Stimulated activated CD4-positive, alpha-beta T cell treated with anti-CD3 and anti-CD28 coated beads, TNF-alpha, amount 100 ng/mL, for 24 hours (primary cell): Measurements from ENCODE around the gene HLA-B.
A peak's percentile ranks its signal among the peaks of the same experiment; 100 is the strongest.
"Not testable (repeated sequence)": the region's sequence is repeated elsewhere in the genome, so short reads cannot be mapped to it uniquely, and the experiment has no call there.

Experiments used
- DNase-seq, 3 experiments: peaks; one replicate each; pipeline ENCODE4 v3.0.0-alpha.2; 2020; ENCODE audit warnings: low read depth in 3 of 3

HLA-B gene

DNA sequence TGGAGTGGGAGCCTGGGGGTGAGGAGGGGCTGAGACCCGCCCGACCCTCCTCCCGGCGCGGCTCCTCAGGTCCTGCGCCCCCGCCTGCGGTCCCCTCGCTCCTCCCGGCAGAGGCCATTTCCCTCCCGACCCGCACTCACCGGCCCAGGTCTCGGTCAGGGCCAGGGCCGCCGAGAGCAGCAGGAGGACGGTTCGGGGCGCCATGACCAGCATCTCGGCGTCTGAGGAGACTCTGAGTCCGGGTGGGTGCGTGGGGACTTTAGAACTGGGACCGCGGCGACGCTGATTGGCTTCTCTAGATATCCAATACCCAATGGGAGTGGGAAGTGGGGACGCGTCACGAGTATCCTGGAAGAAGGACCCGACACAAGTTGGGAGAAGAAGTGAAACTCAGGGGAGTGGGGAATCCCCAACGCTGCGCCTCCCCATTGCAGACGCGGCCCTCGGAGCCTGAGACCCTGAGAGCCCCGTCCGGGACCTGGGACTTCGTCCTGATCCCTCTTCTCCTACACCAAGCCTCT lies at the start of gene HLA-B:
Gene HLA-B, minus strand, starts transcription at position 234 of the 521 bp plus-strand sequence. Its CDS starts 21 bp downstream, at position 213.
- peak; percentile 58 to 69 (median 63) for DNase-seq

DNA sequence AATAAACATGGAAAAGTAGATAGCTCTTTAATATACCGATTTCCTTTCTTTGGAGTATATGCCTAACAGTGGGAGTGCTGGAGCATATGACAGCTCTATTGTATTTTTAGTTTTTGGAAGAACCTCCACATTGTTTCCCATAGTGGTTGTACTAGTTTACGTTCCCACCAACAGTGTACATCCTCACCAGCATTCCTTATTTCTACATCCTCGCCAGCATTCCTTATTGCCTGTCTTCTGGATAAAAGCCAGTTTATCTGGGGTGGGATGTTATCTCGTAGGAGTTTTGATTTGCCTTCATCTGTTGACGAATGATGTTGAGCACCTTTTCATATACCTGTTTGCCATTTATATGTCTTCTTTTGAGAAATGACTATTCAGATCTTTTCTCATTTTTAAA lies 49.0 kb upstream of the HLA-B start:
- no peak for DNase-seq

DNA sequence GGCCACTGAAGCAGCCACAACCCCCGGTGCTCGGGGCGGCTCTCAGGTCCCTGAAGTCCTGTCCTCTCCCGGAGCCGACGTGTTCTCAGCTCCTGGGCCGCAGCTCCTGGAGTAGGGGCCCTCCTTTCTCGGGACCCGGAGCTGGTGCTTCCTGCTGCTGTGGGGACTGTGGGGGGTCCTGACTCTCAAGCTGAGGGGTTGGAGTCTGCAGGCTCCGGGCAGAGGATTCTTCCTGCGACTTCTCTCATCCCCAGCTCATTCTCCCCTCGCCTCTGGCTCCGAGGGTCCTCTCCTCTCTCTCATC lies 47.0 kb upstream of the HLA-B start:
- DNase-seq = peak in 1 of 3 experiments; percentile 7

DNA sequence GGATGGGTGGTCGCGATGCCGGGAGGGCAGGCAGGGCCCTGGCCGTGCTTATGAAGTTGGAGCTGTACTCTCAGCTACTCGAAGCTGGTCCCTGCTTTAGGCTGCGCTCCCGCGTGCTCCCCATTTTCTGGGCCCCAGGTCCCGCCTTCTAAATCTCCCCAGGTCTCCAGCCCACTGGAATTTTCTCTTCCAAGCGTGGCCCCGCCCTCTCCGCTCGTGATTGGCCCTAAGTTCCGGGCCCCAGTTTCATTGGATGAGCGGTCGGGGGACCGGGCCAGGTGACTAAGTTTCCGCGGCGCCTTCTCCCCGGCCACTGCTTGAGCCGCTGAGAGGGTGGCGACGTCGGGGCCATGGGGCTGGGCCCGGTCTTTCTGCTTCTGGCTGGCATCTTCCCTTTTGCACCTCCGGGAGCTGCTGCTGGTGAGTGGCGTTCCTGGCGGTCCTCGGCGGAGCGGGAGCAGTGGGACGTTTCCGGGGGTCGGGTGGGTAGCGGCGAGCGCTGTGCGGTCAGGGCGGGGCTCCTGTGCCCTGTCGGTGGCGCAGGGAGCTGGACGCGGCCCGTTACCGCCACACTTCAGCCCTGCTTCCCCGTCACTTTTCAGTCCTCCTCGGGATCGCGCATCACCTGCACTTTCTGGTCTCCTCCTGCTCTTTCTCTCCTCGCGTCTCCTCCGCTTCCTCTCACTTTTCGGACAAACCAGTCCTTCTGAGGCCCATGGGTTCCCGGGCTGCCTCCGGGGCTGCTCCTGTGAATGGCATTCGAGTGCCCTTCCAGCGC lies 46.5 kb upstream of the HLA-B start, which contains the start of gene MICA:
Gene MICA, plus strand, starts transcription at position 313 of the 778 bp plus-strand sequence. Its CDS starts 38 bp downstream, at position 351.
- peak; percentile 52 to 79 (median 60) for DNase-seq

DNA sequence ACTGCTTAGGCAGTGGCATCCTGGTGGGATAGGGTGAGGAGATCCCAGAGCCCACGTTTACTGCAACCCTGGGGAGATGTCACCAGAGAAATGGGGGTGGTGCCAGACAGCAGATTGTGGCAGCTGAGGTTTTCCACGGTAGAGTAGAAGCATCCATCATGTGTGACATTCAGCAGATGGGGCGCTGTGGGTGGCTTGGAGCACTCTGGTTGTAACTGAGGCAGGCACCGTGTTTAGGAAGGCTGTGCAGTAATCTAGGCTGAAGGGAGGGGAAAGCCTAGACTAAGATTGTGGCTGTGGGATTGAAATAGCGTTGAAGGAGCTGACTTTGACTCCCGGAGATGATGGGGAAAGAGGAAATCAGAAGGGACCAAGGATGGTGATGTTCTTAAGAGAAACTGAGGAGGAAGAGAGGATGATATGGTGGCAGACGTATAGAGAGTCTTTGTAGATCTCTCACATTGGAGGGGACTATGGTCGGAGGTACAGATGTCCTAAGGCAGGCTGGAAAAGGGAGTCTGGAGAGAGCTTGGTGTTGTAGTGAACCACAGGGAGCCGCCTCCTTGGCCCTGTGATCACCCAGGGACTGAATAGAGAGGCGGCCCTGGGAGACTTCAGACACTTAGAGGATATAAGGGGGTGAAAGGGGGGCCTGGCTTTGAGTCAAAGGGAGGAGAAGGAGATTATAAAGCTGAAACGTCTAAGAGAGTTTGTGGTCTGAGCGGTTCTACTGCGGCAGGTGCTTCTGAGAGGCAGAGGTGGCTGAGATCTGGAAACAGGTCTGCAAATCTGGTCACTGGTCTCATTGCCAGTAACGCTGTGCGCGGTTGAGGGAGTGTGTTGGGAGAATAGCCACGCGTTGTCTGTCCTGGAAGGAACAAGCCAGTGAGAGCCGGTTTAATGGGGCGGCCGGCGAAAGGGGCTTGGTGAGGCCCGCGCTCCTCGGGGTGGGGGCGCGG lies 45.6 kb upstream of the HLA-B start:
- DNase-seq = peak in 1 of 3 experiments; percentile 23

DNA sequence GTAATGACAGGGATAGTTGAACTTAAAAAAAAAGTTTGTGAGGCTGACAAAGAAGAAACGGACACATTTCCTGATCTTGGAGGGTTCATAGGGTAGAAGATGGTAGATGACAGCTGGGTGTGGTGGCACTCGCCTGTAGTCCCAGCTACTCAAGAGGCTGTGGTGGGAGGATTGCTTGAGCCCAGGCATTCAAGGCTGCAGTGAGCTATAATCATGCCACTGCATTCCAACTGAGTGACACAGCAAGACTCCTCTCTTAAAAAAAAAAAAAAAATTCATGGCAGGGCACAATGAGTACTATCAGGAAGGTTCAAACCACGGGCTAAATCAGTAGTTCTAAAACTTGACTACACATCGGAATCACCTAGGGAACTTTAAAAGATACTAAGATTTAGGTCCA lies 44.4 kb upstream of the HLA-B start:
- no peak for DNase-seq

DNA sequence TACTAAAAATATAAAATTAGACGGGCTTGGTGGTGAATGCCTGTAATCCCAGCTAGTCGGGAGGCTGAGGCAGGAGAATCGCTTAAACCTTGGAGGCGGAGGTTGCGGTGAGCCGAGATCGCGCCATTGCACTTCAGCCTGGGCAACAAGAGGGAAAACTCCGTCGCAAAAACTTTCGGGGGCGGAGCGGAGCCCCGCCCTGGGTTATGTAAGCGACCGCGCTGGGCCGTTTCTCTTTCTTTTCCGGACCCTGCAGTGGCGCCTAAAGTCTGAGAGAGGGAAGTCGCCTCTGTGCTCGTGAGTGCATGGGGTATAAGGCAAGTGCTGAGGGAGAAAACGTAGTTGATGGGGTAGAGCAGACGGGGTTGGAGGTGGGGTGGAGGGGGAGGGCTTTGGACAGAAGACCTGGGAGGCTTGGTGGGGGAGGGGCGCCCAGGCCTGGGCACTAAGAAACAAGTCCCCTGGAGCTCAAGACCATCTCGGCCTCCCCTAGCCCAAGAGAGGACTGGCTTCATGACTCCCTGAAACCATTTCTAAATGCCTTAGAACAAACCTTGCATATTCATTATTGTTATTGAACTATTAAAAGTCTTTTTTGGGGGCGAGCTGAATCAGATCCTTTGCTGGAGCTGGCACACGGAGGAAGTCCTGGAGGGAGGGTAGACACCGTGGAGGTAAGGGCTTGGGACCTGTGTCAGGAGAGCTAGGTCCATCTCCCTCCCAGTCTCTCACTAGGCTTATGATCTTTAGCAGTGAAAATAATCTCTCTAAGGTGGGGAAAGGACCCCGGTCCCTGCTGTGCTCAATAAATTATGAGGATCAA lies 43.7 kb upstream of the HLA-B start:
- peak in 2 of 3 experiments; percentile 39 to 72 for DNase-seq

DNA sequence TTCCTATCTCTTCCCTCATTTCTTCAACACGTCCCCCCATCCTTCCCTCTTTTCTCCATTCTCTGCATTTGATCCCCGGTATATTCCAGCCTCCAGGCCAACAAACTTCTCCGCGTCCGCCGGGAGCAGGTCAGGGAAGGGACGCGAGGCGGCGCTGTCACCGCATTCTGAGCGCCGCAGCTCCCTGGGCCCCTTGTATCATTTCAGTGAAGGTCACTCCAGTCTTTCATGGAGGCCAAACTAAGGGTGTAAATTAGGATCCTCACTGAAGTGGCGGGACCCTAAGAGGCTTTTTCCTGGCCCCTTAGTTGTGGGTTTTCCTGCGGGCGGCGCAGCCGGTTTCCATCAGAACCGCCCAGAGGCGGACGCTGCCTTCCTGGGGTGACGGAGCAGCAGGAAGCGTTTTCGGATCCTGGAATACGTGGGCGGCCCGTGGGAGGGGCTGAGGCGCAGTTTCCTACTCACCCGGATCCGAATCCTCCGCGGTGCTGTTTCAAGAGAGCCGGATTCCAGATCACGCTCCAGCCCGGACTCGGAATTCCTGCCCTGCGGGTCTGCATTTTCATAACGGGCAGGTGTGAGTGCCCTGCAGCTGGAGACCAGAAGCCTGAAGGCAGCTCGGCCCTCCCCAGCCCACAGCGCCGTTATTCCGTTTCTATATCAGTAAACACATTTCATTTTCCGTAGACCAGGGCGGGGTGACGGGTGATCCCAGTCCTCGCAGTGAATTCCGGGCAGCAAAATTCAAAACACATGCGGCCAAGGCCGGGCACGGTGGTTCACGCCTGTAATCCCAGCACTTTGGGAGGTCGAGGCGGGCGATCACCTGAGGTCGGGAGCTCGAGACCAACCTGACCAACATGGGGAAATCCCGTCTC lies 42.8 kb upstream of the HLA-B start:
- DNase-seq = peak in 1 of 3 experiments; percentile 72

DNA sequence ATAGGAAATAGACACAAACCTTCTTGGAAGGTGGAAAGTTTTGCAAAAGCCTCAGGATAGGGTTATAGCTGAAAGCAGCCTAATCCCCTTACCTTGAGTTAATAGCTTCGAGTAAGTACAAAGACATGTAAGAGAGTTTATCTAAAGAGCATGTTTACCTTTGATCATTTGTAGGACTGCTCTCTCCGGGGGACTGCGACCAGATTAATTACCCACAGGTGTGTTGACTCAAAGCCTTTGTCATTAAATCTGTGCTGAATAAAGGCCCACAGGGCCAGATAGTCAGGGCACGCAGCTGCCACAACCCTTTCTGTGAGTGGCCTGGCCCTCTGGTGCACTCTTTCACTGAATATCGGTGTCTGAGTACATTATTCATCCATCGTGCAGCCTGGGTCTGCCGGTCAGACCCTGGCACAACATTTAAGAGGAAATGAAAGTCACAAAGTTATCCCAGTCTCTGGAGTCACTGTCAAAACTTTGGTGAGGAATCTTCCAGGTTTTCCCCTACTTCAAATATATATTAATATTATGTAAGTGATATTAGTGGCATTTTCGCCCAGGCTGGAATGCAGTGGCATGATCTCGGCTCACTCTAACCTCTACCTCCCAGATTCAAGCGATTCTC lies 41.0 kb upstream of the HLA-B start:
- no peak for DNase-seq

DNA sequence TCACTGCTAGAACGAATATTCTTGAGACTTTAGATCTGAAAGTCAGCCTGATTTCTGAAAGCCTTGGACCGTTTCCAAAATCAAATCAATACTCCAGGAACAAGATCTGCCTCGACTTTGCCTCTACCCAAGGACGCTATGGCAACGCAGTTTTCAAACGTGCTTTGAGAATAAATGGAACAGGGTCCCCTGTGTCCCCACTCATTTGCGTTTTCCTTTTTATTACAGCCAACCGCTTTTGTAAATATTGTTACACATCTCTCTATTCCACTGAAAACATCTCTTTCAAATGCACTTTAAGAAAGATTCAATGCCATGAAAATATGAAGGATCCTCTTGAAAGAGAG lies 40.1 kb upstream of the HLA-B start:
- DNase-seq = not testable (repeated sequence)

DNA sequence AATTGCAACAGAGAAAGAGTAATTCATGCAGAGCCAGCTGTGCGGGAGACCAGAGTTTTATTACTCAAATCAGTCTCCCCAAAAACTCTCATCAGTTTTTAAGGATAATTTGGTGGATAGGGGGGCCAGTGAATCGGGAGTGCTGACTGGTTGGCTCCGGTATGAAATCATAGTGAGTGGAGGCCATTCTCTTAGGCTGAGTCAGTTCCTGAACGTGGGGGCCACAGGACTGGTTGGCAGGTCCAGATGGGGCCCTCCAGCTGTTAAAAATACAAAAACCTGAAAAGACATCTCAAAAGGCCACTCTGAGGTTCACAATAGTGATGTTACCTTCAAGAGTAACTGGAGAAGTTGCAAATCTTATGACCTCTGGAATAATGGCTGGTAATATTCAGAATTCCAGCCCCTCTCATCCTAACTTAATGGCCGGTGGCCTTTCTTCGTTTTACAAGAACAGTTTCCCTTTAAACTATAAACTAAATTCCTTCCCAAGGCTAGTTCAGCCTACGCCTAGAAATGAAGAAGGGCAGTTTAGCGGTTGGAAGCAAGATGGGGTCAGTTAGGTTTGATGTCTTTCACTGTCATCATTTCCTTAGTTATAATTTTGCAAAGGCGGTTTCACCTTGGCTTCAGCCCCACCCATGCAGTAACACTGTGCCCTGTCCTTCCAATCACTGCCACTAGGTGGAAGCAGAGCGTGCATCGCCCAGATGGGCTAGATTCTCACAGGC lies 39.6 kb upstream of the HLA-B start:
- peak; percentile 70 to 90 (median 80) for DNase-seq

DNA sequence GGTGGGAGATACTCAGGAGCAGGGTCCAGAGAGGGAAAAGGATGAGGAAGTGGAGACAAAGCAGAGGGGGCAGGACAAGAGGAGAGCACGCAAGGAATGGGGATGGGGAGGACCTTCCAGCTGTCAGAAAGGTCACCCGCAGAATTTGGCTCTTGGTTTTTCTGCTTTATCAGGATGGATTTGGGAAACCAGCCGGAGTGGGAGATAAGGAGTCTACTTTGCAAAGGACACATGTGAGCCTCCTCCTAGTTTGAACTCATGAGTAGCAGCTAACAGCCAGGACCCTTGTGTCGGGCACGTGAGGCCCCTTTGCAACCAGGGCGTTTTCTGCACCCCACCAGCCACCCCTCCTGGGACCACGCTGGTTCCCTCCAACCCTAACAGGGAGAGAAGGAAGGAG lies 38.9 kb upstream of the HLA-B start:
- no peak for DNase-seq

DNA sequence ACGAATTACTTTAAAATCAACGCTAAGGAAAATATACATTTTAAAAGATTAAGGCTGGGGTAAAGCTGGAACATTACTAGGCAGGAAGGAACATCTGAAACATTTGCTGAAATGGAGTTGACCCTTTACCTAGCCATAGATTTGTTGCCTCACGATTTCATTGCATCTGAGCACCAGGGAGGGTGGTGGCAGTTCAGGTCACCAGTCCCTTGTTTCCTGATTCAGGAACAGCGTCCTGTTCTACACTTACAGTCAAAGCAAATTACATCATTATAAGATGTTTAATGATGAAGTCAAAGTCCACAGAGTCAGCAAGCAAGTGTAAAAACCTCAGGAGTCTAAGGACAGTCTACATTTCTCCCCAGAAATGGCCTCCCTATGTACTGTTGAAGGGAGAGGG lies 37.4 kb upstream of the HLA-B start:
- DNase-seq = no peak

DNA sequence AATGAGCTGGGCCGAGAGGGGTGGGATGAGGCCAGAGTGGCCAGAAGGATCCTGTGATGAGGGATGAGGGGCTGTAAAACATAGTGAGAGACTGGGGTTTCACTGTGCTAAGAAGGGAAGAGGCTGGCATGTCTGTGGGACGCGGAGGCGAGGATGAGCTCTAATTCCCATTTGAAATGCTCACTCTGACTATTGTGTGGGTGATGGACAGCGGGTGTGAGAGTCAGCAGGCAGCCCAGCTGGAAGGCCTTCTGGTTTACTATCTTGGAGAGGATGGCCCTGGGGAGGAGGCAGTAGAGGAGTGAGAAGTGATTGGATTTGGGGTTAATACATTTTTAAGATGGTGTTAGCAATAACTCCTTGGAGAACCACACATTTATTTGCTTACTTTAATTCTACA lies 37.0 kb upstream of the HLA-B start:
- no peak for DNase-seq

DNA sequence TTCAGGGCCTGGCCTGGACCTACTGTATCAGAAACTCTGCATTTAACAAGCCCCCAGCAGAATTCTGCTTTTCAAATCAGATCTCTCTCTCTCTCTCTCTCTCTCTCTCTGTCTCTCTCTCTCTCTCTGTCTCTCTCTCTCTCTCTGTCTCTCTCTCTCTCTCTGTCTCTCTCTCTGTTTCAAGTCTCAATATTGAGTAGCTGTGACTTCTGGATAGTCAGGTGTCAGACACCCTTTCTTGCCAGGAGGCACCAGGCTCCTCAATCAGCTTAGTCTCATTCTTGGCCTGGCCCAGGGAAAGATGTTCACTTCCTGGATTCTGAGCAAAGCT lies 32.8 kb upstream of the HLA-B start:
- DNase-seq = not testable (repeated sequence)

DNA sequence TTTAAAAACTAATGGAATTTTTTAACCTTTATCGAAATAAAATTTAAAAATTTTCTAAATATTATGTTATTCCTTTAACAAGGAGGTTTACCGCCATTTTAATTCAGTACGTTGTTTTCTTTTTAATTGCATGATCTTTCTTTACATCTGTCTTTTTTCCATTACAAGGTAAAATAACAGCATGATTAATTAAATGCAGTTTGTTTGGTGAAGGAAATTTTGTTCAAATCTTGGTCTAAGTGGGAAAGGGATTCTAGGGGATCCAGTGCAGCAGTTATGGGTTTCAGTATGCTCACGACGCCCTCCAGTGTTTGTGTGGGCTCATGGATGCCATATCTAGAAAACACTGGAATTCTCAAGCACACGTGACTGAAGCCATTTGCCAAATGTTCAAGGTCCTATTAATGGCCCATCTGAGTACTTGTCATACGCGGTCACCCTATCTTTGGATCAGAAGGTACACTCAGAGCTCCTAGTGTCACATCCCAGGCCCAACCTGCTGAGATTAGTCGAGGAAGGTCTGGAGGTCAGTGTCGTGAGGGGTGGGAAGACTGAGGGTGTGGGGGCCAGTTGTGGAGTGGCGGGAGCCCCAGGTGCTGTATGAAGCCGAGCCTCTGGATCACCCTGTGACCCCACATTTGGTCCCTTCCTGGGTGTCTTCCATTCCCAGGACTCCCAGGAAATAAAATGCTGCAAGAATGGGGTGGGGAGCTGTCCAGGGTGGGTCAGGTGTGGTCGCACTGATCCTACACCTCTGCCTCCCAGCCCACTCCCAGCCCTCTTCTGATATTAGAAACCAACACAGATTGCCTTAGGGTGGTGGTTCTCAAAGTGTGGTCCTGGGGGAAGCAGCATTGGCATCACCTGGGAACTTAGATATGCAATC lies 32.2 kb upstream of the HLA-B start:
- not testable (repeated sequence) for DNase-seq

DNA sequence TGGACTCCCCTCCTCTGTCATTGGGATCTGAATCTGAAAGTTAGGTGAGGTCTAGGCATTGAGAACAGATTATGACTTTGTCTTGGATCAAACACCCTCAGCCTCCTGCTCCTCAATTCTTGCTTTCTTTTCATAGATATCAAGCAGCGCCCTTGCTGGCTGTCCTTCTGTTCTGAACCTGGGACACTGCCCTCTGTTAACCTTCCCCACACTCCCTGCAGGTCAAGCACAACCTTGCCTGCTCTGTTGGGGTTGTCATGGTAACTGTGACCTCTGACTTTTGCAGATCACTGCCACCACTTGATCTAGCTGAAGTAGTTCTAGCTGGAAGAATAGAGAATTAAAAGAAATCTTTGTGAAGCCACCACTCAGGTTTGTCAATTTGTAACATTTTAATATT lies 30.0 kb upstream of the HLA-B start:
- no peak for DNase-seq

DNA sequence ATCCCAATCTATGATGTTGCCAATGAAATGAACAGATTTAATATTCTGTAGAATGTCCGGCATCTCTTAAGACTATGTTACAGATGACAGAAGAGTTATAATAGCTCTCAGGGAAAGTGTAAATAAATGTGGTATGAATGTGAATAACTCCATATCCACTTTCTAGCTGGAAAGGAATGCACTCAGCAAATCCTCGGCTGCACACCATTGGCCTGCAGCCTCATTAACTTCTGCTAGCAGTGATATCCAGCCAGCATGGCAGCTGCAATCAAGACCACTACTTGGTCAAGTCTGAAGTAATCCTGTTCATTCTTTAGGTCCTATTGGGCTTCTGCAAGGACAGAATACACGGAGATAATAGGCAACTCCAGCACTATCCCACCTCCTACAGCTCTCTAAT lies 29.1 kb upstream of the HLA-B start:
- no peak for DNase-seq

DNA sequence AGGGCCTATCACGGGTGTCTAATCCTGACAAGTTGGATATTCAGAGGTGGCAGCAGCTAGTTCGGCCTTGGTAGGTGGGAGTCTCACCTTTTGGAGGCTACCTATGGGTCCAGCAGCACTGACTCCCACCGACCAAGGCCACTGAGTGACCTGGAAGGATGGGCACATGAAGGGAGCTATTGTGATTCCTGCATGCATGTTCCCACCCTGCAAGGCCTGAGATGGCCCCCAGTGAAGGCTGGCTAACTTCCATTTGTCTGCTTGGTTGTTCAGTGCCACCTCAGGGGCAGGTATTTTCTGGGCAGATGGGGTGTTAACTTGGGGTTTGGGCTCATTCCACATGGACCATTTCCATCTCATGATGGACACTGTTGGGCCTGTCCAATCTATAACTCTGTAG lies 28.1 kb upstream of the HLA-B start:
- no peak for DNase-seq
